GM12874 (cell line): ENCODE measurements around the gene ATP13A2.

Experiments used
- CTCF ChIP-seq: IDR thresholded peaks from 2 replicates; pipeline ENCODE4 v1.5.1; 2011; ENCODE audit warnings: low read depth, mild to moderate bottlenecking, control low read depth, low read length, moderate library complexity; ENCODE audit not compliant: insufficient read depth

The ATP13A2 gene

GRCh38 chr1:16983649-16984048 is 28.1 kb downstream of the ATP13A2 start:
- TF ChIP-seq CTCF: no peak

- no peak for TF ChIP-seq CTCF
These were observed 28.8 kb downstream of the ATP13A2 start for GRCh38 chr1:16982902-16983301.

DNA sequence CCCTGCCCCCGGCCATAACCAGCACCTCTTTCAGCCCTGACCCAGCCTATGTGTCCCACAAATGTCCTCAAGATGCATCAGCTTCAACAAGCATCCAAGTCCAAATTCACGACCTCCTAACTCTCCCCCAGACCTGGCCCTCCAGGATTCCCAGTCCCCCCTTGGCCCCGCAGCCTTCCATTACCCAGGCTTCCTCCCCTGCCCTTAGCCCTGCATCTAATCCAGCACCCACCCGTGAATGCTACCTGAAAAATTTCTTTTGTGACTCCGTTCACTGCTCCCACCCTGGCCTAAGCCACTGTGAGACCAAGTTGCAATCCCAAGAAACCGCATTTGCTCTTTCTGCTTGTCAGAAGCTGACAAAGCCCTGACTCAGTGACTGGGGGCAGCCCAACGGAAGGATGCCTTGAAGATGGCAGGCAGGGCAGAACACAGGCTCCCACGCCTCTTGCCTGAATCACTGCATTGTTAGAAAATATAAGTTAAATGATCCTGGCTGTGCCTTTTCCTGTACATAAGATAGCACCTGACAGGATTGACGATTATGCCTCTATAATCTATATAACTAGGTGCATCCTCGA is 30.4 kb downstream of the ATP13A2 start:
- TF ChIP-seq CTCF: no peak

DNA sequence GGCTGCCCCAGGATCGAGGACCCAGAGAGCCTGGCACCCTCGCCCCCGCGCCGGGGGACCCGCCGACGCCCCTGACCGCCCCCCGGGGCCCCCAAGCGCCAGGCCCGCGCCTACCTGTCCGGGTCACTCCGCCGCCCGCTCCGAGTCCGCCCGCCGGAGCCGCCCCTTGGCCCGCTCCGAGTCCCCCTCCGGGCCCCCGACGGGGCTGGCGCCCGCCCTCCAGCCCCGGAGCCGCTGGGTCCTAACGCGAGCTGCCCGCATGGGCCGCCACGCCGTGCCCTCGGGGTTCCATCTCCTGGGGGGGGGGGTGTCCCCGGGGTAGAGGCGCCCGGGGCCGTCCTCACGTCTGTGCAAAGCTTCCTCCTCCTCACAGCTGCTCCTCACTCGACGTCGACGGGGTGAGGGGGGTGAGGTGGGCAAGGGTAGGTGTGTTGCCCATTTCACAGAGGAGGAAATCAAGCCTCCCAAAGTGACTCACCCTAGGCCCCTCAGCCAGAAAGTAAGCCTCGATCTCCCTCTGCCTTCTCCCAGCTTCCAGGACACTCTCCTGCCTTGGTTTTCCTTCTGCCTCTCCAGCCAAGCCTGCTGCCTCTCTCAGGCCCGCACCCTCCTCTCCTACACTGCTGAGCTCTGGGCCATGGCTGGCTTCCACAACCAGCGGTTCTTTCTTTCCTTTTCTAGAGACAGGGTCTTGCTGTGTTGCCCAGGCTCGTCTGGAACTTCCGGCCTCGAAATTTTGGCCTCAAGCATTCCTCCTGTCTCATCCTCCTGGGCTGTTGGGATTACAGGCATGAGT is 31.1 kb downstream of the ATP13A2 start, which contains the start of gene MFAP2:
Gene MFAP2 (minus strand): TSS at position 148 of the 796 bp plus-strand sequence. CDS start 2,347 bp downstream, outside the sequence.
- no peak for TF ChIP-seq CTCF

GRCh38 chr1:16979475-16980327 is 32.0 kb downstream of the ATP13A2 start:
- no peak for TF ChIP-seq CTCF

DNA sequence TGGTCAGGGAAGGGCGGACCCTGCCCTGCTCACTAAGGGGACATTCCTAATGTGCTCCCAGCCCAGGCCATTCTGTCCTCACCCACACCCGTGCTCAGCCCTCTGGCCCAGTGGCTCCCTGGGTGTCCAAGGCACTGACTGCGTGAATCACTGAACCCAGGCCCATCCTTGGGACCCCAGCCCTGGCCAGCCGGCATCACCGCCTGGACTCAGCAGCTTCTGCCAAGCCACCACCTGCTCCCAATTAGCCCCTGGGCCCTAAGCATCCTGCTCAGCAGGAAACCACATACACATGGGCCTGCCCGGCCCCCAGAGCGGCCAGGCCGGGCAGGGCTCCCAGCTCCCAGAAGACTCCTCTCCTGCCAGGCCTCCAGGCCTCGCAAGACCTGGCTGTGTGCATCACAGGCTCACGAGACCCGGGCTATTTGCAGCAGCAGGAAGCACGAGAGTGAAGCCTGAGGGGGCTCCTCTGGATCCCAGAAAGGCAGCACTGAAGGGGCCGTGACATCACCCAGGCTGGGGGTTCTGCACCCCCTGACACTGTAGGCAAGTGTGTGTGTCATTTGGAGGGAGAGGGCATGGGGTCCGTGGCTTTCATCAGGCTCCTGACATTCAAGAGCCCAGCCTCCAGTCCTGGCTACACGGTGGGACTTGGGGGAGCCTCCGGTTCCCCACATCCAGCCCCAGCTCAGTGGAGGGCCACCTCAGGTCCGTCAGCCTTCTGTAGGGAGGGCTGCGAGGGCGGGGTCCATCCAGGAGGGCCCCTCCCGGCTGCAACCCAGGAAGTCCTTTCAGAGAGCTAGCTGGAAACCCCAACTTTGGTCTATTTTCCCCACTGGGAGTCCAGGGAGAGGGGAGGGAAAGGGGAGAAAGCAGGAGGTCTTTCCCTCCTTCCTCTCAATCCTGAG is 32.9 kb downstream of the ATP13A2 start:
- no peak for TF ChIP-seq CTCF

- no peak for TF ChIP-seq CTCF
These were observed 33.6 kb downstream of the ATP13A2 start for GRCh38 chr1:16978139-16978538.
